WTC11 (cell line): ENCODE results near the gene USH1C. TPM values are rescaled to one million over a fixed set of nuclear protein-coding genes. Genes with fewer than 3 reads are reported as not detected.

Experiments
- ATAC-seq: fragments of 200-7000 bp; cut with Tn5 transposase; 2 replicates; pipeline ENCODE4 v1.10.0; 2021; ENCODE audit warnings: mild to moderate bottlenecking, moderate library complexity
- CTCF ChIA-PET: fragments of 300-600 bp; sonication (Branson Sonifier 250); formaldehyde crosslinking; loops from one replicate; lab custom pipeline; 2021; ENCODE audit warnings: antibody characterized with exemption; lab: Charles Lee
- POLR2A ChIA-PET: fragments of 350-600 bp; sonication (Branson Sonifier 250); formaldehyde crosslinking; loops from one replicate; lab custom pipeline; 2021; ENCODE audit warnings: antibody characterized with exemption; lab: Charles Lee
- DNase-seq: peaks from one replicate; pipeline ENCODE4 v3.0.0; 2021; ENCODE audit warnings: low spot score
- H3K27ac Mint-ChIP-seq: 2 replicates; pipeline ENCODE4 v1.8.0; 2021; ENCODE audit warnings: mixed read lengths
- H3K27me3 Mint-ChIP-seq: 2 replicates; pipeline ENCODE4 v1.8.0; 2021; ENCODE audit warnings: low read depth, mild to moderate bottlenecking, moderate library complexity, mixed read lengths
- H3K36me3 Mint-ChIP-seq: 2 replicates; pipeline ENCODE4 v1.8.0; 2021; ENCODE audit warnings: mixed read lengths
- H3K4me1 Mint-ChIP-seq: 2 replicates; pipeline ENCODE4 v1.8.0; 2022; ENCODE audit warnings: mixed read lengths
- H3K4me3 Mint-ChIP-seq: 2 replicates; pipeline ENCODE4 v1.8.0; 2021; ENCODE audit warnings: mild to moderate bottlenecking, moderate library complexity, mixed read lengths
- H3K9me3 Mint-ChIP-seq: 2 replicates; pipeline ENCODE4 v1.8.0; 2021; ENCODE audit warnings: mixed read lengths
- AFF4 ChIP-seq: sonication (generic); formaldehyde crosslinking; IDR thresholded peaks from 2 replicates; pipeline ENCODE4 v1.8.1; 2023; ENCODE audit warnings: mild to moderate bottlenecking, missing genetic modification reagents, borderline replicate concordance
- ATF1 ChIP-seq: sonication (generic); formaldehyde crosslinking; IDR thresholded peaks from 2 replicates; pipeline ENCODE4 v1.8.1; 2023; ENCODE audit warnings: mild to moderate bottlenecking, moderate library complexity, missing genetic modification reagents
- ATF3 ChIP-seq: sonication (generic); formaldehyde crosslinking; conservative IDR thresholded peaks from 2 replicates; pipeline ENCODE4 v1.8.1; 2022; ENCODE audit warnings: mild to moderate bottlenecking, missing genetic modification reagents
- ATF6 ChIP-seq: sonication (generic); formaldehyde crosslinking; IDR thresholded peaks from 2 replicates; pipeline ENCODE4 v1.8.1; 2023; ENCODE audit warnings: mild to moderate bottlenecking, missing genetic modification reagents
- CBFB ChIP-seq: sonication (generic); formaldehyde crosslinking; IDR thresholded peaks from 2 replicates; pipeline ENCODE4 v1.8.1; 2022; ENCODE audit warnings: mild to moderate bottlenecking, low read depth, missing genetic modification reagents
- CTCF ChIP-seq: fragments of 200-600 bp; IDR thresholded peaks from 2 replicates; pipeline ENCODE4 v1.8.0; 2022; ENCODE audit warnings: antibody characterized with exemption
- E2F5 ChIP-seq: sonication (generic); formaldehyde crosslinking; IDR thresholded peaks from 2 replicates; pipeline ENCODE4 v1.8.1; 2022; ENCODE audit warnings: mild to moderate bottlenecking, moderate library complexity, missing genetic modification reagents
- ESRRA ChIP-seq: sonication (generic); formaldehyde crosslinking; IDR thresholded peaks from 2 replicates; pipeline ENCODE4 v1.8.1; 2022; ENCODE audit warnings: mild to moderate bottlenecking, missing genetic modification reagents, borderline replicate concordance
- GRHL2 ChIP-seq: fragments of 250-450 bp; sonication (Bioruptor Pico); IDR thresholded peaks from 2 replicates; pipeline ENCODE4 v1.8.0; 2022; ENCODE audit warnings: mild to moderate bottlenecking, moderate library complexity; ENCODE audit not compliant: insufficient replicate concordance, severe bottlenecking
- HMGA2 ChIP-seq: fragments of 250-450 bp; sonication (Bioruptor Pico); IDR thresholded peaks from 2 replicates; pipeline ENCODE4 v1.4.0; 2021; ENCODE audit warnings: mild to moderate bottlenecking, moderate library complexity
- IRF2 ChIP-seq: sonication (generic); formaldehyde crosslinking; IDR thresholded peaks from 2 replicates; pipeline ENCODE4 v1.8.0; 2022; ENCODE audit warnings: low read depth, missing genetic modification reagents, borderline replicate concordance
- JAZF1 ChIP-seq: fragments of 250-450 bp; sonication (Bioruptor Pico); IDR thresholded peaks from 2 replicates; pipeline ENCODE4 v1.9.0; 2021; ENCODE audit warnings: moderate library complexity, mild to moderate bottlenecking, inconsistent platforms
- NR1H2 ChIP-seq: sonication (generic); formaldehyde crosslinking; IDR thresholded peaks from 2 replicates; pipeline ENCODE4 v1.9.0; 2021; ENCODE audit warnings: mild to moderate bottlenecking, moderate library complexity, missing genetic modification reagents
- NR2C2 ChIP-seq: sonication (generic); formaldehyde crosslinking; IDR thresholded peaks from 2 replicates; pipeline ENCODE4 v1.8.0; 2022; ENCODE audit warnings: mild to moderate bottlenecking, missing genetic modification reagents
- OVOL2 ChIP-seq: fragments of 250-450 bp; sonication (Bioruptor Pico); IDR thresholded peaks from 2 replicates; pipeline ENCODE4 v1.9.0; 2021; ENCODE audit warnings: mild to moderate bottlenecking, borderline replicate concordance
- PRRX2 ChIP-seq: fragments of 250-450 bp; sonication (Bioruptor Pico); IDR thresholded peaks from 2 replicates; pipeline ENCODE4 v1.8.0; 2021; ENCODE audit warnings: mild to moderate bottlenecking
- SP1 ChIP-seq: sonication (generic); formaldehyde crosslinking; conservative IDR thresholded peaks from 2 replicates; pipeline ENCODE4 v1.8.1; 2022; ENCODE audit warnings: missing genetic modification reagents
- STAT6 ChIP-seq: sonication (generic); formaldehyde crosslinking; conservative IDR thresholded peaks from 2 replicates; pipeline ENCODE4 v1.8.1; 2023; ENCODE audit warnings: mild to moderate bottlenecking, low read depth, missing genetic modification reagents, moderate library complexity
- ZNF121 ChIP-seq: sonication (generic); formaldehyde crosslinking; IDR thresholded peaks from 2 replicates; pipeline ENCODE4 v1.8.0; 2023; ENCODE audit warnings: missing genetic modification reagents
- ZNF232 ChIP-seq: sonication (generic); formaldehyde crosslinking; IDR thresholded peaks from 2 replicates; pipeline ENCODE4 v1.8.0; 2022; ENCODE audit warnings: mild to moderate bottlenecking, missing genetic modification reagents
- ZNF263 ChIP-seq: sonication (generic); formaldehyde crosslinking; IDR thresholded peaks from 2 replicates; pipeline ENCODE4 v1.8.1; 2022; ENCODE audit warnings: low read depth, mild to moderate bottlenecking, moderate library complexity, missing genetic modification reagents
- ZNF671 ChIP-seq: fragments of 250-450 bp; sonication (Bioruptor Pico); IDR thresholded peaks from 2 replicates; pipeline ENCODE4 v1.8.0; 2021; ENCODE audit warnings: mild to moderate bottlenecking
- total RNA-seq: library from RNA; stranded (reverse); gene quantifications from 3 replicates; pipeline ENCODE4 v1.2.3, GENCODE V29; 2021

The USH1C gene
- total RNA-seq, 1 experiment from 2014 or later, result 3.9 TPM

- CTCF ChIA-PET, result interaction anchor here (0.8 to 1.3 kb wide), 2 partner anchors 28 to 86 kb away, joined by 3 read pairs; no protein-coding TSS in a partner anchor
- H3K4me3 Mint-ChIP-seq, result no peak overlapping the region
- POLR2A ChIA-PET, result no interaction called here
- no peaks in the 10 kb centered on the region for H3K9me3 Mint-ChIP-seq
- peaks cover 9% of the 10 kb centered on the region for H3K4me1 Mint-ChIP-seq
- no peak for ATAC-seq
- DNase-seq, result no peak
- TF ChIP-seq ZNF232 (no peak), ZNF121 (CRISPR knock-in tag) (no peak), ATF6 (CRISPR knock-in tag) (no peak), ESRRA (no peak), ZNF671 (no peak), OVOL2 (CRISPR knock-in tag) (no peak), IRF2 (CRISPR knock-in tag) (no peak), CTCF (no peak)
- TF ChIP-seq, all 79 proteins: peak for 0
- H3K36me3 Mint-ChIP-seq, result no peaks in the 10 kb centered on the region
- H3K27ac Mint-ChIP-seq, result no peak overlapping the region
- peaks cover 16% of the 10 kb centered on the region for H3K27me3 Mint-ChIP-seq
Observed at GRCh38 chr11:17469998-17470397, 74.2 kb downstream of the USH1C start.

- ATAC-seq (no peak), DNase-seq (no peak)
- Mint-ChIP-seq H3K9me3 (no peaks in the 10 kb centered on the region), H3K4me1 (peaks cover 3% of the 10 kb centered on the region), H3K36me3 (no peaks in the 10 kb centered on the region), H3K27me3 (no peaks in the 10 kb centered on the region; the same call in 1 of the 2 replicates), H3K4me3 (no peak overlapping the region), H3K27ac (no peak overlapping the region)
- TF ChIP-seq ZNF263 (no peak), CBFB (CRISPR knock-in tag) (no peak), JAZF1 (CRISPR knock-in tag) (no peak), NR1H2 (CRISPR knock-in tag) (no peak)
- CTCF ChIA-PET, result interaction anchor here (0.9 to 1.3 kb wide), 4 partner anchors 36 to 82 kb away, joined by 3 to 5 read pairs (median 3); no protein-coding TSS in a partner anchor
- POLR2A ChIA-PET, result no interaction called here
Observed at GRCh38 chr11:17468122-17468521, 76.1 kb downstream of the USH1C start.

GRCh38 chr11:17463546-17464174 lies 80.6 kb downstream of the USH1C start:
- Mint-ChIP-seq H3K4me1 (peaks cover 3% of the 10 kb centered on the region; the same call in 1 of the 2 replicates), H3K9me3 (no peaks in the 10 kb centered on the region), H3K27ac (no peak overlapping the region), H3K4me3 (no peak overlapping the region), H3K27me3 (no peaks in the 10 kb centered on the region)
- ATAC-seq (no peak), DNase-seq (no peak)
- ChIA-PET CTCF (interaction anchor here (0.8 to 1.0 kb wide), 2 partner anchors 9 to 18 kb away, joined by 3 to 4 read pairs; no protein-coding TSS in a partner anchor), POLR2A (no interaction called here)
- TF ChIP-seq SP1 (CRISPR knock-in tag) (no peak), HMGA2 (CRISPR knock-in tag) (no peak), NR2C2 (CRISPR knock-in tag) (no peak), PRRX2 (CRISPR knock-in tag) (no peak), E2F5 (no peak), AFF4 (no peak), GRHL2 (CRISPR knock-in tag) (no peak), ATF1 (CRISPR knock-in tag) (no peak), ATF3 (no peak), STAT6 (CRISPR knock-in tag) (no peak)
- TF ChIP-seq, all 79 proteins: peak for 0
- H3K36me3 Mint-ChIP-seq, result no peaks in the 10 kb centered on the region
